ENCODE data around the gene RAMP1.

DNA sequence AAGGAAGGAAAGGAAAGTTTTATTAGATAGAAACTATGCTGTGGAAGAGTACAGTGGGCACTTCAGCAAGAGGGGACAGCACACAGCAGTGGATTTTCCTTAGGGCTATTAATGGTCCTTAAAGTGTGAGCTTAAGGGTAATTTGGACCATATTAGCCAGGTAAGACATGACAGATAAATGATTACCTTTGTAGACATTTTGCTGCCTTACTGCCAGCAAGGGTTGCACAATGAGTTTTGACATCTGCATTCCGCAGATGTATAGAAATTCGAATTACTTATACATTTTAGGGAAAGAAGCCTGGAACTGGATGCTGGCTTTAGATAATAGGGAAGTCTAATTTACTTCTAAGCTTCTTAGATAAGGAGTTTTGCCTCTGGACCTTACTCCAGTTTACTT is 93.4 kb downstream of the RAMP1 start:
- TF ChIP-seq POLR2A (IDR thresholded peaks at IDR 0.05), result no peak
- TF ChIP-seq, protein P1, sequence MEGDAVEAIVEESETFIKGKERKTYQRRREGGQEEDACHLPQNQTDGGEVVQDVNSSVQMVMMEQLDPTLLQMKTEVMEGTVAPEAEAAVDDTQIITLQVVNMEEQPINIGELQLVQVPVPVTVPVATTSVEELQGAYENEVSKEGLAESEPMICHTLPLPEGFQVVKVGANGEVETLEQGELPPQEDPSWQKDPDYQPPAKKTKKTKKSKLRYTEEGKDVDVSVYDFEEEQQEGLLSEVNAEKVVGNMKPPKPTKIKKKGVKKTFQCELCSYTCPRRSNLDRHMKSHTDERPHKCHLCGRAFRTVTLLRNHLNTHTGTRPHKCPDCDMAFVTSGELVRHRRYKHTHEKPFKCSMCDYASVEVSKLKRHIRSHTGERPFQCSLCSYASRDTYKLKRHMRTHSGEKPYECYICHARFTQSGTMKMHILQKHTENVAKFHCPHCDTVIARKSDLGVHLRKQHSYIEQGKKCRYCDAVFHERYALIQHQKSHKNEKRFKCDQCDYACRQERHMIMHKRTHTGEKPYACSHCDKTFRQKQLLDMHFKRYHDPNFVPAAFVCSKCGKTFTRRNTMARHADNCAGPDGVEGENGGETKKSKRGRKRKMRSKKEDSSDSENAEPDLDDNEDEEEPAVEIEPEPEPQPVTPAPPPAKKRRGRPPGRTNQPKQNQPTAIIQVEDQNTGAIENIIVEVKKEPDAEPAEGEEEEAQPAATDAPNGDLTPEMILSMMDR (IDR thresholded peaks at IDR 0.05), result no peak

All from right lobe of liver (tissue), 4 donors.